Right kidney (tissue), 1 donor: ENCODE data around the gene CBL.
"Not testable (repeated sequence)": the region's sequence is repeated elsewhere in the genome, so short reads cannot be mapped to it uniquely, and the experiment has no call there.

ENCODE experiments used
- DNase-seq: peaks from one replicate; pipeline ENCODE4 v3.0.0-alpha.2; 2016

CBL gene

DNA sequence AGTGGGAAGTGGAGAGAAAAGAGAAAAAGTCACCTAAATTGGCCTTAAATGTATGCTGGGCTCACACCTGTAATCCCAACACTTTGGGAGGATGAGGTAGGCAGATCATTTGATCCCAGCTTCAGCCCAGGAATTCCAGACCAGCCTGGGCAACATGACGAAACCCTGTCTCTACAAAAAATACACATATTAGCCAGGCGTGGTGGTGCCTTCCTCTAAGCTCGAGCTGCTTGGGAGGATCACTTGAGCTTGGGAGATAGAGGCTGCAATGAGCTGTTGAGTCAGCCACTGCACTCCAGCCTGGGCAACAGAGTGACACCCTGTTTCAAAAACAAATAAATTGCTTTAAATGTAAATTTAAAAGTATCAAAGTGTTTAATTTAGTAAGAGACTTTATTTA lies 3.9 kb downstream of the CBL start:
- DNase-seq: no peak

DNA sequence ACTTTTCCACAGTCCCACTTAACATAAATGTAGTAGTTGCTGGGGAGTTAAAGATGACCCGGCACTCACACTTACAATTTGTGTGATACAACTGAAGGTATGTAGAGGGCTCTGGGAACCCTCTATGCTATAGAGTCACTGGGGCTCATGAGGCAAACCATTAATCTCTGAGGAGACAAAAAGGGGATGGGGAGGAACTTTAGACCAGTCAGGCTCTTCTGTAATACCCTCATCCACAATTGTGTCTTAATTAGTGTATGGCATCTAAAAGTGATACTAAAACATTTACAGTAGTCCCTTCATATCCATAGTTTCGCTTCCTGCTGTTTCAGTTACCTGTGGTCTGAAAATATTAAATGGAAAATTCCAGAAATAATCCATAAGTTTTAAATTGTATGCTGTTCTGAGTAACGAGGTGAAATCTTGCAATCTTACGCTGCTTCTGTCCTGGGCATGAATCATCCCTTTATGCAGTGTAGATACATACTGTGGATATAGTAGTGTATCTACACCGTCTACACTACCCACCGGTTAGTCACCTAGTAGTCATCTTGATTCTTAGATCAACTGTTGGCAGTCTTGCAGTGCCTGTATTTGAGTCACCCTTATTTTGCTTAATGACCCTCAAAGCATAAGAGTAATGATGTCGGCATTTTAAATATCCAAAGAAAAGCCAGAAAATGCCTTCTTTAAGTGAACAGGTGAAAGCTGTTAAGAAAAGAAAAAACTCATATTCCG lies 12.2 kb downstream of the CBL start:
- DNase-seq: no peak

DNA sequence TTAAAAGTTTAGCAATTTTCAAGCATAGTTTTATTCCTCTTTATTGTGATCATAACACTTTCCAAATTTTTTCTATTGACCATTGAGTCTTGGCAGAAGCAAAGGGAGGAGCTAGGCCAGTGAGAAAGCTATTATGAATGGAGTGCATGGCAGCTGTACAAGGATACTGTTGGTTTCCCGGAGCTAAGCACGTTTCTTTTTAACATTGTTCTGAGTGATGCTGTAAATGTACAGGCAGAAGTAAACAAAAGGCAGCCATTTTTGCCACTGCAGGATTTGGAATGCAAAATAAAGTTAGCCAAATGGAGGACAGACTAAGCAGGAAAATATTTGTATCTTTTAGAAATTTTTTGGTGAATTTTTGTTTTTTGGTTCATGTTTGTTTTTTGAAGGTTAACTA lies 16.2 kb downstream of the CBL start:
- no peak for DNase-seq

DNA sequence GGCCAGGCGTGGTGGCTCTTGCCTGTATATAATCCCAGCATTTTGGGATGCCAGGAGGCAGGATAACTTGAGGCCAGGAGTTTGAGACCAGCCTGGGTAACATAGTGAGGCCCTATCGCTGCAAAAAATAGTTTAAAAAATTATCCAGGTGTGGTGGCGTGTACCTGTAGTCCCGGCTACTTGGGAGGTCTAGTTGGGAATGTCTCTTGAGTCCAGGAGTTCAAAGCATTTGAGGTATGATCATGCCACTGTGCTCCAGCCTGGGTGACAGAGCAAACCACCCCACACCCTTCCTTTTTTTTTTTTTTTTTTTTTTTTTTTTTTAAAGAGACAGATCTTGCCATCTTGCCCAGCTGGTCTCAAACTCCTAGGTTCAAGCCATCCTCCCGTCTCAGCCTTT lies 16.8 kb downstream of the CBL start:
- DNase-seq: no peak

DNA sequence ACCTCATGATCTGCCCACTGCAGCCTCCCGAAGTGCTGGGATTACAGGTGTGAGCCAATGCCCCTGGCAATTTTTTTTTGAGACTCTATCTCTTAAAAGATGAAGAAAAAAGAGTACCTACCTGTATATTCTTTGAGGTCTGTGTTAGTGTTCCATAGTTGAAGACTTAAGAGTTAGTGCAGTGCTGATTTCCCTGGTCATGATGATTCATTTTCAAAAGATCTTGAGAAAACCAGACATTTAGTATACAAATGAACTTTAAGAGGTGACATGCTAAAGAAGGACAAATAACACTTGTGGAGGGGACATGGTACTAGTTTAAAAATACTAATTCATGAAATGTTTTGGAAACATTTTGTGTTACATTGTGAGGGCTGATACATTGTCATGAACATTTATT lies 17.7 kb downstream of the CBL start:
- no peak for DNase-seq

DNA sequence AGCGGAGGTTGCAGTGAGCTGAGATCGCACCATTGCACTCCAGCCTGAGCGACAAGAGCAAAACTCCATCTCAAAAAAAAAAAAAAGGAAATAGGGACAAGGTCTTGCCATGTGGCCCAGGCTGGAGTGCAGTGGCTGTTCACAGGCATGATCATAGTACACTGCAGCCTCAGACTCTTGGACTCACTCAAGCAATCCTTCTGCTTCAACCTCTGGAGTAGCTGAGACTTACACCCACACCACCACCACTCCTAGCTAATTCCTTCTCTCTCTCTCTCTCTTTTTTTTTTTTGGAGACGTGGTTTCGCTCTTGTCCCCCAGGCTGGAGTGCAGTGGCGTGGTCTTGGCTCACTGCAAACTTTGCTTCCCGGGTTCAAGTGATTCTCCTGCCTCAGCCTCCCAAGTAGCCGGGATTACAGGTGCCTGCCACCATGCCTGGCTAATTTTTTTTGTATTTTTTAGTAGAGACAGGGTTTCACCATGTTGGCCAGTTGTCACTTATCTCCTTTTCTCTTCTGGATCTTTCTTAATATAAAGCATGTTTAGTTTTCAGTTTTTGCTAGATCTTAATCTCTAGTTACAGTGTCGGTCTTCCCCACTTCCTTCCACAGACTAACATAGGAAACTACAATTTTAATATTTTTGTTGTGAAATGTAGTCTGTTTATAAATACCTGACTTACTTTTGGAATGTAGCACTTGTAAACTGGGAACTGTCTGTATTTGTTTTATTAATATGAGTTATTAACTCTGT lies 22.6 kb downstream of the CBL start:
- DNase-seq: not testable (repeated sequence)

DNA sequence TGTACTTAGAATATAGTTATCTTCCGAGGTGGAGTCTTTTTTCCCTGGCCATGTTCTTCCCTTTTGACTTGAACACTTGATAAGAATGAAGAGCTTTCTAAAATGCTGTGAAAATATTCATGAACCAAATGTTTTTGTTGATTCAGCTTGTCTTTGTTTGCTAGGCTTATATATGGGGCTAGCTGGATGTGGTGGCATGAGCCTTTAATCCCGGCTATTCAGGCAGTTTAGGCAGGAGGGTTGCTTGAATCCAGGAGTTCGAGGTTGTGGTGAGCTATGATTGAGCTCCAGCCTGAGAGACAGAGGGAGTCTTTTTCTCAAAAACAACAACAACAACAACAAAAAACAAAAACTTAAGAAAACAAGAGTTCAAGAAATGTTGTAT lies 23.1 kb downstream of the CBL start:
- DNase-seq: no peak

DNA sequence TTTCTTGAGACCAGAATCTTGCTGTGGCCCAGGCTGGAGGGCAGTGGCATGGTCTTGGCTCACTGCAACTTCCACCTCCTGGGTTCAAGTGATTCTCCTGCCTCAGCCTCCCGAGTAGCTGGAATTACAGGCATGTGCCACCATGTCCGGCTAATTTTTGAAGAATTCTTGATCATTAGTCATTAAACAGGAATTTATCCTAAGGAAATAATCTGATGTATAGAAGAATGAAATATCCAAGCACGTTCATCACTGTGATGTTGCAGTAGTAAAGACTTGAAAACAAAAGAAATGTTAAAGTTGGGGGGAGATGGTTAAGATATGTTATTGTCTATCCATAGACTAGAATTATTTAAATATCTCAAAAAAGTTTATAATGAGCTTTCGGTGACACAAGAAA lies 23.6 kb downstream of the CBL start:
- no peak for DNase-seq

DNA sequence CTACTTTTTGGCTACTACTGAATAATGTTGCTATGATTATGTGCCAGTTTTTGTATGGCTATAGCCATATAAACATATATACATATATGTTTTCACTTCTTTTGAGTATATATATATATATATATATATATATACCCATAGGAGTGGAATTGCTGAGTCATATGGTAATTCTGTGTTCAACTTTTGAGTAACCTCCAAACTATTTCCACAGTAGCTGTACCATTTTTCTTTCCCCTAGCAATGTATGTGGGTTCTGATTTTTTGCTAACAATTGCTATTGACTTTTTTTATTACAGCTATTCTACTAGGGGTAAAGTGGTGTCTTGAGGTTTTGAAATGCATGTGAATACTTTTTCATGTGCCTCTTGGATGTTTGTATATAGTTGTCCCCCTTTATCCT lies 30.4 kb downstream of the CBL start:
- no peak for DNase-seq

DNA sequence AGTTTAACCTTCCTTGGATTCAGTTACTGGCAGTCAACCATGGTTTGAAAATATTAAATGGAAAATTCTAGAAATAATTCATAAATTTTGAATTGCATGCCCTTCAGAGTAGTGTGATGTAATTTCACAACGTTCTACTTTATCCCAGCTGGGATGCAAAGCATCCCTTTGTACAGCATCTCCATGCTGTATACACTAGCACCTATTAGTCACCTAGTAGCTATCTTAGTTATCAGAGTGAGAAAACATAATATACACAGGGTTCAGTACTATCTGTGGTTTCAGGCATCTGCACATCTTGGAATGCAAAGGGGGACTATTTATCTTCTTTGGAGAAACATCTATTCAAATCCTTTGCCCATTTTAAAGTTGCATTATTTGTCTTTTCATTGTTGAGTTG lies 30.8 kb downstream of the CBL start:
- no peak for DNase-seq

DNA sequence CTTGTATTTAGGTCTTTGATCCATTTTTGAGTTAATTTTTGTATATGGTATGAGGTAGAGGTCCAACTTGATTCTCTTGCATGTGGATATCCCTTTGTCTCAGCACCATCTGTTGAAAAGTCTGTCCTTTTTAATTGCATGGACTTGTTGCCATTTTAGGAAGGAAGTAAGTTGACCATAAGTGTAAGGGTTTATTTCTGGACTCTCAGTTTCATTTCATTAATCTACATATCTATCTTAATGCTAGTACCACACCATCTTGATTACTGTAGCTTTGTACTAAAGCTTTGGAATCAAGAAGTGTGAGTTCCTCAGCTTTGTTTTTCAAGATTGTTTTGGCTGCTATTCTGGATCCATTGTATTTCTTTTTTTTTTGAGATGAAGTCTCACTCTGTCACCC lies 31.4 kb downstream of the CBL start:
- no peak for DNase-seq

DNA sequence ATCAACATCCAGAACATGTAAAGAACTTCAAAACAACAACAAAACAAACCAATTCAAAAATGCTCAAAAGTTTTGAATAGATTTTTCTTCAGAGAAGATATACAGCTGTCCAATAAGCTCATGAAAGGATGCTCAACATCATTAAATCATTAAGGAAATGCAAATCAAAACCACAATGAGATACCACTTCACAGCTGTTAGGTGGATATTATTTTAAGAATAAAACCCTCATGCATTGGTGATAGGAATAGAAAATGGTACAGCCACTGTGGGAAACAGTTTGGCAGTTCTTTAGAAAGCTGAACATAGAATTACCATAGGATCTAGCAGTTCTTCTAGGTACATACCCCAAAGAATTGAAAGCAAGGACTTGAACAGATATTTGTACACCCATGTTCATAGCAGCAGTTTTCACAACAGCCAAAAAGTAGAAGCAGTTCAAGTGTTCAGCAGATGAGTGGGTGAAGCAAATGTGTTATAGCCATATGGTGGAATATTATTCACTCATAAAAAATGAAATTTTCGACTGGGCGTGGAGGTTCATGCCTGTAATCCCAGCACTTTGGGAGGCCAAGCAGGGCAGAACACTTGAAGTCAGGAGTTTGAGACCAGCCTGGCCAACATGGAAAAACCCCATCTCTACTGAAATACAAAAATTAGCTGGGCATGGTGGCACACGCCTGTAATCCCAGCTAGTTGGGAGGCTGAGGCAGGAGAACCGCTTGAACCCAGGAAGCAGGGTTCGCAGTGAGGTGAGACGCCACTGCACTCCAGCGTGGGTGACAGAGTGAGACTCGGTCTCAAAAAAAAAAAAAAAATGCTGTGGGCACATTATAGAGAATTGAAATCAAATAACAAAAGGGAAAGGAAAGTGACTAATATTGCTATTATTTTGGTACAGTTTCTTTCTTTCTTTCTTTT lies 42.9 kb downstream of the CBL start:
- DNase-seq: no peak

DNA sequence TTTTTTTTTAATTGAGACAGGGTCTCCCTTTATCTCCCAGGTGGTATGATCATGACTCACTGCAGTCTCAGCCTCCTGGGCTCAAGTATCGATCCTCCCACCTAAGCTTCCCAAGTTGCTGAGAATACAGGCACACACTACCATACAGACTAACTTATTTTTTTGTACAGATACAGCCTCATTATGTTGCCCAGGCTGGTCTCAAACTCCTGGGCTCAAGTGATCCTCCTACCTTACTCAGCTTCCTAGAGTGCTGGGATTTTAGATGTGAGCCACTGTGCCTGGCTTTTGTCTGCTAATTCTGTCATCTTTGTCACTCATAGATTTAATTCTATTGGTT lies 43.5 kb downstream of the CBL start:
- DNase-seq: no peak

DNA sequence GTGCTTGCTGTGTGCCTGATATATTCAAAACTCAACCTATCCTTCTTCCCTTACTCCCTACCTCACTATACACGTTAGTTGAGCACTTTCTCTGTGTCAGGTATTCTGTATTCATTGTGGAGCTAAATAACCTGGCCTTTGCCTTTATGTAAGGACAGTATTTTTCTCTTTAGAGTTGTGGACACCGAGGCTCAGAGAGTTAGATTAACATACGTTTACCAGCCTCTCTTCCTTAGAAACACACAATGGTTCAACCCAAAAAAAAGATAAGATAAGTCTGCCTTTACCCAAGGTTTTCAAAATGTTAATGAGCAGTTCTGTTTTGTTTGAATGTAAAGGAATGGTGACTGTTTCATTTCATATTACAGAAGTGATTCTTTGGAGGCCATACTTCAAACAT lies 45.0 kb downstream of the CBL start:
- no peak for DNase-seq

DNA sequence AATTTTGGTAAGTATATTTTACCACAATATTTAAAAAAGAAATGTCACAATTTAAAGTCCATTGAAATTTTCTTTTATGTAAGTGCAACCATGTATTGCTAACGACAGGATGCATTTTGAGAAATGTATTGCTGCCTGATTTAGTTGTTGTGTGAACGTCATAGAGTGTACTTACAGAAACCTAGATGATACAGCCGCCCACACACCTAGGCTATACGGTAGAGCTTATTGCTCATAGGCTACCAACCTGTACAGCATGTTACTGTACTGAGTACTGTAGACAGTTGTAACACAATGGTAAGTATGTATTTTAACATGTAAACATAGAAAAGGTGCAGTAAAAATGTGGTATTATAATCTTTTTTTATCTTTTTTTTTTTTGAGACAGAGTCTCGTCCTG lies 48.1 kb downstream of the CBL start:
- DNase-seq: no peak

DNA sequence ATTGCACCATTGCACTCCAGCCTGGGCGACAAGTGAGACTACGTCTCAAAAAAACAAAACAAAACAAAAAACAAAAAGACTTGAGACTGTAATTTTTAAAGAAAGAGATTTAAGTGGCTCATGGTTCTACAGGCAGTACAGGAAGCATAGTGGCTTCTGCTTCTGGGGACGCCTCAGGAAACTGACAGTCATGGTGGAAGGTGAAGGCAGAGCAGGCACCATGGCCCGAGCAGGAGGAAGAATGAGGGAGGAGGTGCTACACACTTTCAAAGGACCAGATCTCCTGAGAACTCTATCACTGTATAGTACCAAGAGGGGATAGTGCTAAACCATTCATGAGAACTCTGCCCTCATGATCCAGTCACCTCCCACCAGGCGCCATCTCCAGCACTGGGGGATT lies 52.0 kb downstream of the CBL start:
- DNase-seq: no peak

DNA sequence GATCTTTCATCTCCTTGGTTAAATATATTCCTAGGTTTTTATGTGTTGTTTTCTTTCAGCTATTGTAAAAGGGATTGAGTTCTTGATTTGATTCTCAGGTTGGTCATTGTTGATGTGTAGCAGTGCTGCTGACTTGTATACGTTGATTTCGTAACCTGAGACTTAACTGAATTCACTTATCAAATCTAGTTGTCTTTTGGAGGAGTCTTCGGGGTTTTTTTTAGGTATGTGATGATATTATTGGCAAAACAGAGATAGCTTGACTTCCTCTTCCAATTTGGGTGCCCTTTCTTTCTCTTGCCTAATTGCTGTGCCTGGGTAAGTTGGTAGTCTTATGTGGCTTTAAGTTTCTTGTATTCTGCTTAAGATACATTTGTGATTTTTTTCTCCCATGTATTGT lies 52.8 kb downstream of the CBL start:
- DNase-seq: no peak

DNA sequence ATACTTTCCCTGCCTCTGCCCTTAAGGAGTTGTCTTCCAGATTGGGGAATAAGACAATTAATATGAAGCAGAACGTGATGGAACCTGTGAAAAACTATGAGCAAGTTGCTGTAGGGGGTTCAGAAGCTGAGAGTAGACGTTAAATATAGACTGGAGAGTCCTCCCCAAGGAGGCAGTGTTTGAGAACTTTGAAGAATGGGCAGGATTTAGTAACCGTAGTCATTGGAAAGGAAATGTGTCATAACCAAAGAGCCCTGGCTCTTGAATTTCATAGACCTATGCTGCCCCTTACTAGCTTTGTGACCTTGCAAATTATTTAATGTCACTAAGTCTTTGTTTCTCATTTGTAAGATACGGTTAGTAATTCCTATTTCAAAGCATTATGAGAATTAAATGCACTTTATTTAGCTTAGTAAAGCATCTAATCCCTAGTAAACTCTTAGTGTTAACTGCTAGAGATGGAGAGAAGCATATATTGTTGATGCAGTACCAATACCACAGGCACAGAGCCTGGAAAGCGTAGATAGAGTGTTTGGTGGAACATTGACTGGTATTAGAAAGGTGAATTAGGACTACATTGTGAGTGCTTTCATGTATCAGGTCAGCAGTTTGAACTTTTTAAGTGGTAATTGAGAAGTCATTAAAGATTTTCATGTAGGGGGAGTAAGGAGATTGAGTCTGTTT lies 56.7 kb downstream of the CBL start:
- no peak for DNase-seq

DNA sequence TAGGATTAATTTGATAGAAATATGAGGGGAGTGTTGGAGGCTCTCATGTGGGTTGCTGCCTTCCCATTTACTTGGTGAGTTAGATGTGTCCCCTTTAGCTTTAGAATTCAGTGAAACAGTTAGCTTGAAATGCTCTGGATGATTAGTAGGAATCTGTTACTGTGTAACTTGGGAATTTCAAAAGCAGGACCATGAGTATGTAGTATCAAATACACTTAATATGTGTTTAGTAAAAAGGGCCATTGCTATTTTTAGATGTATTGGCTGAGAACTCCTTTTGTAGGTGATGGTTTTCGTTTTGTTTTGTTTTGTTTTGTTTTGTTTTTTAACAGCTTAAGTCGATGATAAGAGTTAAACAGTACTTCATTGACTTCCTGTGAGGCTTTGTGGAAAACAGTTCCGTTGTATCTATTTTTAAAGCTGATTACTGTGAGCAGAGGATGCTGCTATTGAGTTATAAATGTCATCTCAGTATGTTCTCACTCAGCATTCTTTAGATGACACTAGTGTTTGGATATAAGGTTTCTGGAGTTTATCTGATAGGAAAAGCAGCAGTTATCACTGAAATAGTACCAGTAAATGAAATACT lies 57.3 kb downstream of the CBL start:
- no peak for DNase-seq

DNA sequence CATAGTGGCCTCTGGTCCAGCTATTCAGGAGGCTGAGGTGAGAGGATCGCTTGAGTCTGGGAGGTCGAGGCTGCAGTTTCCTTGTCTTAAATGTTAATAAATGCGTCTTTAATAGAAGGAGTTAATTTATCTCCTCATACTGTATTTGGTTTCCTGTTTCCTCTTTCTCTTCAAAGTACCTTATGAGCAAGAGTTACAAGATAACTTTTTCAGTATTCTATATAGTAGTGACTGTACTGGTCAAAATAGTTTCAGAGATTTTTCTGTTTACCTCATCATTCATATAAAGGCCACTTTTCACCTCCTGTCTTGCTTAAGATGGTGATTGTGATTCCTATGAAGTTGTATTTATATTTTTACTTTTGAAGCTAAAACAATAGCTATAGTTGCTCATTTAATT lies 59.9 kb downstream of the CBL start:
- DNase-seq: no peak

DNA sequence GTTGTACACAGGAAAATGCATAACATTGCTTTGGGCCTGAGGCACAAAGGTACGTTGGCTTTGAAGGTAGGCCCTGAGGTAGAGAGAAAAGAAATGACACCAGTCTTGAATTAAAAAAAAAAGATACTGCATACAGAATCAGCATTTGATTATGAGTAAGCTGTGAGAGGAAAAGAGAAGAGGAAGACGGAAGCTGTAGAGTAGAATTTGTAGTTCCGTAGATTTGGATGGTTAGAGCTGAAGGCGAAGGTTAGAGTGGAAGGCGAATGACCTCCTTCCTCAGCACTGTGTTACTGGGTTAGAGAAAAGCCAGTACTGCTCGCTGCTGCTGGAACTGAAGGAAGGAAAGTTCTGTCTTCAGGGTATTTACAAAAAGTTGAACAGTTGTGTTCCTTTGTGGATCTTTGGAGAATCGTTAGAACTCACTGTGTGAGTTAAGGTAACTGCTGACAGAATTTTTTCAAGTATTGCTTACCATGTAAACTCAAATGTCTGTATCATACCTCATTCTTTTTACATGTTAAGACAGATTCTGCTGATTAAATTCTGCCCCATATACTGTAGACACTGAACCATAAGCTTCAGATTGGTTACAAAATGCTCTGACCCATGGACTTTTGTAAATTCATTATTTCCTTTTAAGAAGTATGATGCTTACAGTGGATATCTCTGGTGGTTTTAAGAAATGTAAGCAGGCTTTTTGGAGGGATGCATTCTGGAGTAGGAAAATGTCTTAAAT lies 60.5 kb downstream of the CBL start:
- DNase-seq: no peak

DNA sequence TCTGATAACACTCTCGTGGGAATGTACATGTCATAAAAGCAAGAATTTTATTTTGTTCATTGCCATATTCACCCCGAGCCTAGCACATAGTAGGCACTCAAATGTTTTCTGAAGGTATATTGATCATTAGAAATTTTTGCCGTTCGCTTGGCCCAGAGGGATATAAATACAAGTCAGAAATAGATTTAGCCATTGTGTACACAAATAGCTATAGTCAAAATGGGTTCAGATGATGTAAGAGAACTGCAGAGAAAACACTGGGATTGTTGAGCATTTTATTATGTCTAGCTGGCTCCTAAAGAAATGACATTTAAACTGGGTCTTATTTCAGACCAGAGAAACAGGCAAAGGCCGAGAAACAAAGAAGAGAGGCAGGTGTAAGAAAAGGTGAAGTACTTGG lies 61.5 kb downstream of the CBL start:
- DNase-seq: no peak
